AG20443 (cell line): ENCODE measurements around the gene ARL8B.

Experiments
- DNase-seq: peaks from one replicate; pipeline ENCODE4 v3.0.0; 2012; ENCODE audit warnings: low spot score, mixed read lengths

ARL8B gene

GRCh38 chr3:5212628-5213573 is 90.8 kb downstream of the ARL8B start:
- no peak for DNase-seq

GRCh38 chr3:5213574-5213966 is 91.5 kb downstream of the ARL8B start:
- no peak for DNase-seq

- no peak for DNase-seq
Measured at GRCh38 chr3:5214352-5214751, 92.3 kb downstream of the ARL8B start.

DNA sequence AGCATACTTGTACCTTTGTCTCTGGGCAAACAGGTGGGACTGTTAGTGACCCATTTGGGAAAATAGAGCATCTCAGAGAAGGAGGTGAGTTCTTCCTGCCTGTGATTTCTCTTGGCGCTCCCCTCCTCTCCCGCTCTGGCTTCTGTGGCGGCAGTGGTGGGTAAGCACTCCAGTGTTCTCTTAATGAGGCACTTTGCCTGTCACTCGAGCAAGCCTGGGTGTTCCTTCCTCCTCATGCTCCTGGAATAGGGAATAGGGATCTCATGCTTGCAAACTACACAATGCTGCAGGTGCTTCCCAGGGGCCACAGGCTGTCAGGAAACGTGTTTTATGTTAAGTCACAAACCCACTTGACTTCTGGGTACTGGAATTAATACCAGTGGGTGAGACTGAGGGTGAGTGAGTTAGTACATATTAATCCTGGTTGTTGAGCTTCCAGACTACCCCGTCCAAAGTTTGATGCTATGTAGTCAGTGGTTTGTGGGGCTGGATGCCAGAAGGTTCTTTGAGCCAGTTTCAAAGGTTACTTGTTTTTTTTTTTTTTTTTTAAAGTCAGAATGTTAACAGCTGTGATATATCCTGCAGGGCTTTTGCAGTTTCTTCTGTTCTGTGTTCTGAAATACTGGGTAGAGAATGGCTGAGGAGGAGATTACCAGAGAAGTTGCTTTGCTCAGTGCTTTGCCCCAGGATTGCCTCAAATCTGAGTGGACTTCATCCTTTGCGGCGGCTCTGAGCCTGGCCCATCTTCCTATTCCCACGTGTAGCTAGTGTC is 95.9 kb downstream of the ARL8B start:
- peak; percentile 23 for DNase-seq

DNA sequence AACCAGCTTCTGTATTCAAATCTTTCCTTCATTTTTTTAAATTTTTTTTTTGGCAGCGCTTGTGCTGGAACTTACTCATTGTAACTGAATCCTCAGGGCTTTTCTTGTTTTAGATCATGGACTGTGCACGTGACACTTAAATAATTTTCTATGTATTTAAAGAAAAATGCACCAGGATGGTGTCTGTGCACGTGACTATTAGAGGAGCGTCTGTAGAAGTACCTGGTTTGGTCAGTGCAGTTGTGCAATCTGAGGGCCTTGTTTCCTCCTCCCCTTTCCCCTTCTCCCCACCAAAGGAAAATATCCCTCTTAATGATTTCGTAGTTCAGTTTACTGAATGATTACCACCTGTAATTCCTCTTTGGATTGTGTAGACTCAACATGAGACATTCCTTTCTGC is 96.7 kb downstream of the ARL8B start:
- no peak for DNase-seq

GRCh38 chr3:5219216-5219615 is 97.1 kb downstream of the ARL8B start:
- no peak for DNase-seq

DNA sequence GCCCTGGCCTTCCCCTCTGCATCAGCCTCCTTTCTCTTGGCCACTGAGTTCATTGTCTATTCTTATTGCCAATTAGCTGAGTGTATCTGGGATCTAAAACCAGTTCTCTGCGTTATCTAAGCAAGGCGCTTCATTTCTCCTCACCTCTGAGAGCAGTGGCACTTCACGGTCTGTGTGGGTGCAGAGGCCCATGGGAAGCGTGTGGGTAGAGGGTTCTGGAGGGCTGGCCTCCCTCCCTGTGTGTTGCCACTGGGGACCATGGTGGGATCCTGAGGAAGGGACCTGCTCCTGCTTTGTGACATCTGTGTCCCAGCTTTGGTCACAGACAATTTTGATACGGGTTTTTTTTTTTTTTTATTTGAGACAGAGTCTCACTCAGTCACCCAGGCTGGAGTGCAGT is 98.1 kb downstream of the ARL8B start:
- no peak for DNase-seq

GRCh38 chr3:5220667-5221431 is 98.8 kb downstream of the ARL8B start:
- no peak for DNase-seq

GRCh38 chr3:5221701-5222100 is 99.6 kb downstream of the ARL8B start:
- DNase-seq, result no peak

DNA sequence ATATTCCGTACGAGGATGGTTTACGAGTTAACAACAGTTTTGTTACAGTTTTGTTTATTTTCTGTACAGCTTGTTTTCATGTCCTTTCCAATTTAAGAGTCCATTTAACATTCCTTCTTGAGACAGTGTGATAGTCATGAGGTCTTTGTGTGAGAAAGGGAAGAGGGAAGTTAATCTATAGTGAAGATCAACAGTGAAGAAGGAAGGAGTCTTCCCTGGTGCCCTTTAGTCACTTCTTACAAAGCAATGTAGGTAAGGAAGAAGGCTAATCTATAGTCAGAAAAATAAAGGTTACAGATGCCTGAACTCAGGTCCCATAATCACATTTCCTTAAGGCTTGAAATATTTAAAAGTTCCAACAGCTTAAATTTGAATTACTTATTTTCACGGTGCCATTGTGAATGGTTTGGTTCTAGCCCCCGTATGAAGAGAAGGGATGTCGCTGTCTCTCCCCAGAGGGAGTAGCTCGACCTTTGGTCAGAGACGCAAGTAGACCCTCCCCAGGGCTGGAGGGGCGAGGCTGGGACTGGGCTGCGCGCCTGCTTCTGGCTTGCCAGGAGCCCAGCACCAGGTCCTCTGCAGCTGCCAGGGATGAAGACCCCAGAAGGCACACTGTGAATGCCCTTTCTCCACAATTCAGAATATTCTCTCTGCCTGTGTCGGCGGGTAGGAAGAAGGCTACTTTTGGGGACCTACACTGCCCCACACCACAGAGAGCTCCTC is 100.4 kb downstream of the ARL8B start:
- no peak for DNase-seq

DNA sequence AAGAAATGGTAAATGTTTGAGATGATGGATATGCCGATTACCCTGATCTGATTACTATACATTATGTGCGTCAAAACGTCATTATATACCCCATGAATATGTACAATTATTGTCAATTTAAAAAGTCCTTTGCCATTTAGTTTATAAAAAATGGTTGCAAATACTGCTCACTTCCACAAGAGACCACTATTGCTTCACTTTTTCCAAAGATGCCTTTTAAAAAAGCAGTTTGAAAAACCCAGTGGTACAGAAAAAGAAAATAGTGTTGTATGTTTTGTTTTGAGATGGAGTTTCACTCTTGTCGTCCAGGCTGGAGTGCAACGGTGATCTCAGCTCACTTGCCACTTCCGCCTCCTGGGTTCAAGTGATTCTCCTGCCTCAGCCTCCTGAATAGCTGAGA is 104.7 kb downstream of the ARL8B start:
- DNase-seq, result peak; percentile 55

DNA sequence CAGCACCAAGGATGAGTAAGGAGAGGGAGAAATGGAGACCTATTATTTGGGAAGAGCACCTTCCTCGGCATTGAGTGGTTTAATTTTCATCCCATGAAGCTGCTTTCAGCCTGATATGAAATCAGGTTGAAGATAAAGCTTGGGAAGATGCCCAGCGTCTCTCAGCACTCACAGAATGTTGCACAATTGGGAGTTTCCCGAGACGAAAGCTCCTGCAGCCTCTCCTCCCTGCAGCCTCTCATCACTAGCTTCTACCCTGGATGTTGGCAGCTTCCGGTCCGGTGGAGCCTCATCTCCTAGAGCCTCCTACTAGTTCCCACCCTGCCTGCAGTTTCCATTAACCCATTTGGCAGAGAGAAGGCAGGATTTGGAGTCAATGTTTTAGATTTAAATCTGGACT is 105.7 kb downstream of the ARL8B start:
- DNase-seq, result peak; percentile 52

DNA sequence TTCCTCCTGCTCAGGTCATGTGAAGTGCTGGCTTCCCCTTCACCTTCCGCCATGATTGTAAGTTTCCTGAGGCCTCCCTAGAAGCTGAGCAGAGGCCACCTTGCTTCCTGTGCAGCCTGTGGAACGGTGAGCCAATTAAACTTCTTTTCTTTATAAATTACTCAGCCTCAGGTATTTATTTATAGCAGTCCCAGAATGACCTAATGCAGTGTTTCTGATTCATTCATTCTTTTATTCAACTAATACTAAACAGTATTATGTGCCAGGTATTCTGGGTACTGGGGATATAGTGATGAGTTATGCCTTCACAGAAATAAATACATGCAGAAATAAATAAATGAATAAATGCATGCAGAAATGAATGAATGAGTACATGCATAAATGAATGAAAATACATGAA is 107.3 kb downstream of the ARL8B start:
- no peak for DNase-seq
